Measurements from ENCODE around the gene LRMDA. TPM values are rescaled to one million over a fixed set of nuclear protein-coding genes. Genes with fewer than 3 reads are reported as not detected.

Gene LRMDA
- total RNA-seq, 4 donors from 2014 or later = 1.4 to 23.1 (median 3.6) TPM

DNA sequence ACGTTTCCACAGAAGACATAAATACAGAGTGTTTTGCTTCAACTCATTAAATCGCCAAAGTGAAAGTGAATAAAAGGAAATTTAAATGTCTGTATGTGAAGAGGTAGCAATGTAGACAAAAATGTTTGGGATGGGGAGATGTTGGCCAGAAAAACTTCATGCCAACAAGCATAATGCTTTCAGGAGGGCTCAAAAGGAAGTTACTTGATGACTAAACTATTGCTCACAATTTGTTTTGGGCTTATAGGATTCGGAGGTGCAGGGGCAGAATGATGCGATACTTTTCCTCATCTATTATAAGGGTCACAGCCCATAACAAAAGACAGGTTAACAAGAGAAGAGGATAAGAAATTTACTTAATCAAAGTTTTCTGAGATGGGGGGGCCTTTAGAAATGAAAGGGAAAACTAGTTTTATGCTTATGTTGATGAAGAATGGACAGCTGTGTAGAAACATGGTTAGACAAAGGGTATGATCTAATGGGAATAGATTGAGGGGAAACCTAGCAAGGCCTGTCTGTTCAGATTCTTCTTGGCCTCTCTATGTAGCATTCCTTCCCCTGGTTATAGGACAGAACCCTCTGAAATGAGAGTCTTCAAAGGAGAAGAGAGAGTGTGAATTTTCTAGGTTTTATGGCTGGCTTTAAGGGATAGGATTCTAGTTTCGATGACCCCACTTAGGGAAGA is 898.6 kb downstream of the LRMDA start:
- no peak for DNase-seq
- no peaks in the 10 kb centered on the region for H3K36me3 ChIP-seq
- no peaks in the 10 kb centered on the region for H3K27me3 ChIP-seq
- H3K4me3 ChIP-seq = no peak overlapping the region
- H3K27ac ChIP-seq = no peak overlapping the region
- TF ChIP-seq POLR2A (IDR thresholded peaks at IDR 0.05) = no peak
- TF ChIP-seq, protein P1, sequence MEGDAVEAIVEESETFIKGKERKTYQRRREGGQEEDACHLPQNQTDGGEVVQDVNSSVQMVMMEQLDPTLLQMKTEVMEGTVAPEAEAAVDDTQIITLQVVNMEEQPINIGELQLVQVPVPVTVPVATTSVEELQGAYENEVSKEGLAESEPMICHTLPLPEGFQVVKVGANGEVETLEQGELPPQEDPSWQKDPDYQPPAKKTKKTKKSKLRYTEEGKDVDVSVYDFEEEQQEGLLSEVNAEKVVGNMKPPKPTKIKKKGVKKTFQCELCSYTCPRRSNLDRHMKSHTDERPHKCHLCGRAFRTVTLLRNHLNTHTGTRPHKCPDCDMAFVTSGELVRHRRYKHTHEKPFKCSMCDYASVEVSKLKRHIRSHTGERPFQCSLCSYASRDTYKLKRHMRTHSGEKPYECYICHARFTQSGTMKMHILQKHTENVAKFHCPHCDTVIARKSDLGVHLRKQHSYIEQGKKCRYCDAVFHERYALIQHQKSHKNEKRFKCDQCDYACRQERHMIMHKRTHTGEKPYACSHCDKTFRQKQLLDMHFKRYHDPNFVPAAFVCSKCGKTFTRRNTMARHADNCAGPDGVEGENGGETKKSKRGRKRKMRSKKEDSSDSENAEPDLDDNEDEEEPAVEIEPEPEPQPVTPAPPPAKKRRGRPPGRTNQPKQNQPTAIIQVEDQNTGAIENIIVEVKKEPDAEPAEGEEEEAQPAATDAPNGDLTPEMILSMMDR (IDR thresholded peaks at IDR 0.05) = no peak
- H3K9me3 ChIP-seq = no peaks in the 10 kb centered on the region
- no peaks in the 10 kb centered on the region for H3K4me1 ChIP-seq

DNA sequence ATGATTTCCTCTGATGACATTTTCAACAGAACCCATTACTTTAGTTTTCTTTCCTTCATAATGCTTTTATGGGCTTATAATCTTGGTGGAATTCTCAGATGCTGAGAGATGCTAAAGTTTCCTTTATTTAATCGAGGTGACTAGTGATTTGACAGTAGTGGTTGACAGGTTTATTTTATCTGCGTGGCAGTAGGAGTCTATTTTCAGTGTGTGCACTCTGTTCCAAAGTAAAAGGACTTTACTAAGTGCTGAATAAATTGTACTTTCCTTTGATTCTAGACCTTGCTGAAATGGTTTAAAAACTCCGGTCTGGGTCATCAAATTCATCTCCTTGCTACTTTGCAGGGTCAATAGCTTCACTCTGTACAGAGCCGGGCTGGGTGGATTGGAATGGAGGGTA is 900.3 kb downstream of the LRMDA start:
- Histone ChIP-seq H3K4me3 (no peak overlapping the region), H3K27ac (no peak overlapping the region), H3K36me3 (no peaks in the 10 kb centered on the region), H3K4me1 (peaks cover 0 to 12% (median 0%) of the 10 kb centered on the region in 4 donors), H3K9me3 (no peaks in the 10 kb centered on the region), H3K27me3 (no peaks in the 10 kb centered on the region)
- TF ChIP-seq, protein P1 (IDR thresholded peaks at IDR 0.05) = no peak
- TF ChIP-seq POLR2A (IDR thresholded peaks at IDR 0.05) = no peak
- DNase-seq = no peak

DNA sequence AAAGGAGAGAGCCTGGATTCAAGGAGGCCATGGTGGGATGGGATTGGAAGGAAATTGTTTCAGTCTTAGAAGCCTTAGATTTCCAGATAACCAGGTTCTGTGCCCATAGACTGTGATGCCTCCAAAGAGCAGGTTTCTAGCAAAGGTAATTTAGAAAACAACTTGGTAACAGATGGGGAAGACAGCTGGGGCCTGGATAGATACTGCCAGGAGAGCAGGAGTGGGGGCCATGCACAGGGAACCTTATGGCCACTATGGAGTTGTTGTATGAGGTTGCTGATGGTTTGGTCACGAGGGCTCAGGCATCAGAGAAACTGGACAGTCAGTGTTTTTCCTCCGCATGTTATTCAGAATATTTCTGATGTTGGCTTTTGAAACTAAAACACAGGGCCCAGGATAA is 901.9 kb downstream of the LRMDA start:
- Histone ChIP-seq H3K4me3 (no peak overlapping the region), H3K4me1 (peaks cover 0 to 22% (median 0%) of the 10 kb centered on the region in 4 donors), H3K27ac (no peak overlapping the region), H3K36me3 (no peaks in the 10 kb centered on the region), H3K9me3 (no peaks in the 10 kb centered on the region), H3K27me3 (no peaks in the 10 kb centered on the region)
- DNase-seq = no peak
- TF ChIP-seq, protein P1 (IDR thresholded peaks at IDR 0.05) = no peak
- TF ChIP-seq POLR2A (IDR thresholded peaks at IDR 0.05) = no peak

DNA sequence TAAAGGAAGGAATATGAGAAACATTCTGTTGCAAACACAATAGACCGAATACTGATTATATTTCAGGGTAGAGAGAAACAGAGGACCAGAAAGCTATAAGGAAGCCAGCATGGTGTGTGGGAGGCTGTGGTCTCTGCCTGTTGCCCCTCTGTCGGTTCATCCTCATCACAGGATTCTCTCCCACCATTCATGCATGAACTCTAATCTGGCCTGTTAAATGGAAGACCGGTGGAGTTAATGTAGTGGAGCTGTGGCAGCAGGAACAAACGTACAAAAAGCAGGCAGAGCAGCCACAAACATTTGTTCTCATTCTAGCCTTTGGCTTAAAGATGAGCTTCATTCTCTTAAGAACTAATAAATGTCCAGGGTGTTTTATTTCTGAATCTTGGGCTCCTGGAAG is 902.4 kb downstream of the LRMDA start:
- Histone ChIP-seq H3K27ac (no peak overlapping the region), H3K9me3 (no peaks in the 10 kb centered on the region), H3K36me3 (no peaks in the 10 kb centered on the region), H3K27me3 (no peaks in the 10 kb centered on the region), H3K4me3 (no peak overlapping the region), H3K4me1 (peaks cover 0 to 22% (median 0%) of the 10 kb centered on the region in 4 donors)
- no peak for DNase-seq
- TF ChIP-seq, protein P1 (IDR thresholded peaks at IDR 0.05) = no peak
- no peak for TF ChIP-seq POLR2A (IDR thresholded peaks at IDR 0.05)

DNA sequence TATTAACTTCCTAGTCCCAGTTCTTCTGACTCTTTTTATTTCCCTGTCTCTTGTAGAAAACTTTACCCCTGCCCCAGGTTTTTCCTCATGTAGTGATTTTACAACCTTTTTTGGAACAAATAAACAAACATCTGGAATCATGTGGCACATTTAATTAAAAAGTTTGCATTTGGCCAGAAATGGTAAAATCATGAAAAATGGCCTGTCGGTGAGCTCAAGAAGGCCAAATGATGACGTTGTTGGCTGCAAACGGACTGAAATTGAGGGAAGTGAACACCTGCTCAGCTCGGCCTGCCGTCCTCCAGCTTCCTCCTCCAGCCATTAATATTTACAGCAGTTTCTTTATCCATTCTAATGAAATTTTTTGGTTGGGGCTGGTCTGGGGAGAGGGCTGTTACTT is 902.8 kb downstream of the LRMDA start:
- DNase-seq = no peak
- TF ChIP-seq, protein P1 (IDR thresholded peaks at IDR 0.05) = no peak
- TF ChIP-seq POLR2A (IDR thresholded peaks at IDR 0.05) = no peak

More for the DNA sequence above, 902.8 kb downstream of the LRMDA start:
- no peaks in the 10 kb centered on the region for H3K36me3 ChIP-seq
- no peaks in the 10 kb centered on the region for H3K9me3 ChIP-seq
- peaks cover 0 to 22% (median 0%) of the 10 kb centered on the region in 4 donors for H3K4me1 ChIP-seq
- no peak overlapping the region for H3K27ac ChIP-seq
- H3K4me3 ChIP-seq = no peak overlapping the region
- no peaks in the 10 kb centered on the region for H3K27me3 ChIP-seq
